Measurements from ENCODE around the gene CHCHD1. TPM values are rescaled to one million over a fixed set of nuclear protein-coding genes. Genes with fewer than 3 reads are reported as not detected.
A peak's percentile ranks its signal among the peaks of the same experiment; 100 is the strongest.

CHCHD1 gene
- polyA plus RNA-seq, 3 donors = 15.0 to 85.0 (median 72.3) TPM

GRCh38 chr10:73743905-73744663 is 37.8 kb upstream of the CHCHD1 start, which contains the start of gene SEC24C:
Gene SEC24C (plus strand): TSS chr10:73744372. CDS start chr10:73746833, 2,461 bp downstream.
- Mint-ChIP-seq H3K27me3 (ENCODE audit: low read depth in 3 of 3) (no peaks in the 10 kb centered on the region), H3K4me1 (peaks cover 28% of the 10 kb centered on the region), H3K36me3 (peaks cover 16 to 49% of the 10 kb centered on the region in 2 donors), H3K4me3 (peak within 1 kb of the TSS; percentile 99), H3K27ac (peak within 1 kb of the TSS; percentile 99 to 100 (median 100)), H3K9me3 (peaks cover 0 to 2% (median 0%) of the 10 kb centered on the region in 7 donors)
- peak within 1 kb of the TSS; percentile 95 for H2AFZ ChIP-seq (ENCODE audit: insufficient read depth, low read depth, low read length, poor library complexity, severe bottlenecking)
- H3K36me3 ChIP-seq (replicated peaks in 1 of 2; ENCODE audit: control insufficient read depth in 1 of 2, insufficient read depth in 2 of 2, low read length in 2 of 2) = peaks cover 12 to 28% of the 10 kb centered on the region in 2 donors
- intact Hi-C loops (cut with micrococcal nuclease) = loop anchor here (5.0 kb wide), 2 partner anchors 38 to 43 kb away; partner anchors contain the start of genes CHCHD1 (in 1 of the 2) and ZSWIM8 (in 1 of the 2)
- peak; percentile 94 to 97 (median 97) for DNase-seq
- peaks cover 64% of the 10 kb centered on the region for H3K79me2 ChIP-seq (ENCODE audit: insufficient read depth, low read length)
- peaks cover 15% of the 10 kb centered on the region for H4K20me1 ChIP-seq (ENCODE audit: insufficient read depth, low read length)
- H3K27ac ChIP-seq (ENCODE audit: low read depth in 1 of 2, low read length in 2 of 2) = peak within 1 kb of the TSS; percentile 91 to 95
- WGBS (ENCODE audit: insufficient coverage) = 0% methylated on average over 24 of the region's 36 CpGs
- H3K4me1 ChIP-seq (ENCODE audit: control insufficient read depth in 1 of 2, insufficient read depth in 2 of 2, low read length in 2 of 2) = peaks cover 21 to 27% of the 10 kb centered on the region in 2 donors
- no peak for TF ChIP-seq CTCF (IDR thresholded peaks at IDR 0.05)
- peak within 1 kb of the TSS; percentile 75 for H3K4me2 ChIP-seq (replicated peaks; ENCODE audit: extremely low read depth, low read length, poor library complexity, severe bottlenecking)
- no peaks in the 10 kb centered on the region for H3K9me3 ChIP-seq (replicated peaks in 1 of 2; ENCODE audit: control insufficient read depth in 1 of 2, insufficient read depth in 1 of 2, low read length in 2 of 2)
- peak within 1 kb of the TSS; percentile 72 to 94 (median 93) for H3K4me3 ChIP-seq (replicated peaks in 1 of 3; ENCODE audit: low read depth in 2 of 3, low read length in 3 of 3)
- H3K9ac ChIP-seq (ENCODE audit: insufficient read depth, low read length, poor library complexity, severe bottlenecking) = peak within 1 kb of the TSS; percentile 90
- no peaks in the 10 kb centered on the region for H3K27me3 ChIP-seq (ENCODE audit: control insufficient read depth in 2 of 2, insufficient read depth in 2 of 2, low read length in 2 of 2)

DNA sequence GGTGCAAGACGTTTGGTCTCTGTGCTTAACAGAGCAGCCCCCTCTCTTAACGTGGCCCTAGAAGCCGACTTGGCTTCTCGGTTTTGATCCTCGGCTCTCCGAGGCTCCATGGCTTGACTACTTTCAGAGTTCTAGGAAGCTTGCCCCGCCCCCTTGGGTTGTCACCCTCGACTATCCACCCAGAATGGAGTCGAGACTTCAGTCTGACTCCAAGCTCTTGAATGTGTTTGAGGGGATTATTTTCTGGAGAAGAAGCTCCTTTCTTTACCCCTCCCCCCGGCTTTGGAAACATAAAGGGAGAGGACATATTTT is 37.2 kb upstream of the CHCHD1 start:
- peak; percentile 37 to 52 (median 48) for DNase-seq
- Histone ChIP-seq H3K9me3 (replicated peaks in 1 of 2; ENCODE audit: control insufficient read depth in 1 of 2, insufficient read depth in 1 of 2, low read length in 2 of 2) (no peaks in the 10 kb centered on the region), H3K79me2 (ENCODE audit: insufficient read depth, low read length) (peaks cover 69% of the 10 kb centered on the region), H3K27ac (ENCODE audit: low read depth in 1 of 2, low read length in 2 of 2) (peak overlapping the region; percentile 91 to 95), H3K9ac (ENCODE audit: insufficient read depth, low read length, poor library complexity, severe bottlenecking) (peak overlapping the region; percentile 90), H3K4me3 (replicated peaks in 1 of 3; ENCODE audit: low read depth in 2 of 3, low read length in 3 of 3) (peak overlapping the region; percentile 72 to 94 (median 93)), H3K36me3 (replicated peaks in 1 of 2; ENCODE audit: control insufficient read depth in 1 of 2, insufficient read depth in 2 of 2, low read length in 2 of 2) (peaks cover 14 to 33% of the 10 kb centered on the region in 2 donors), H4K20me1 (ENCODE audit: insufficient read depth, low read length) (peaks cover 20% of the 10 kb centered on the region), H3K27me3 (ENCODE audit: control insufficient read depth in 2 of 2, insufficient read depth in 2 of 2, low read length in 2 of 2) (no peaks in the 10 kb centered on the region), H3K4me2 (replicated peaks; ENCODE audit: extremely low read depth, low read length, poor library complexity, severe bottlenecking) (peak overlapping the region; percentile 75), H2AFZ (ENCODE audit: insufficient read depth, low read depth, low read length, poor library complexity, severe bottlenecking) (peak overlapping the region; percentile 95), H3K4me1 (ENCODE audit: control insufficient read depth in 1 of 2, insufficient read depth in 2 of 2, low read length in 2 of 2) (peaks cover 21 to 27% of the 10 kb centered on the region in 2 donors)
- TF ChIP-seq CTCF (IDR thresholded peaks at IDR 0.05) = no peak
- 0% methylated on average over 3 of the region's 10 CpGs for WGBS (ENCODE audit: insufficient coverage)
- peak overlapping the region; percentile 99 to 100 (median 100) for H3K27ac Mint-ChIP-seq
- peaks cover 17 to 49% of the 10 kb centered on the region in 2 donors for H3K36me3 Mint-ChIP-seq
- H3K4me3 Mint-ChIP-seq = peak overlapping the region; percentile 99
- H3K27me3 Mint-ChIP-seq (ENCODE audit: low read depth in 3 of 3) = no peaks in the 10 kb centered on the region
- intact Hi-C loops (cut with micrococcal nuclease) = loop anchor here (5.0 kb wide), 2 partner anchors 38 to 43 kb away; partner anchors contain the start of genes CHCHD1 (in 1 of the 2) and ZSWIM8 (in 1 of the 2)
- H3K9me3 Mint-ChIP-seq = peaks cover 0 to 2% (median 0%) of the 10 kb centered on the region in 7 donors
- peaks cover 31% of the 10 kb centered on the region for H3K4me1 Mint-ChIP-seq
